Measurements from ENCODE around the gene LMF2.

LMF2 gene

DNA sequence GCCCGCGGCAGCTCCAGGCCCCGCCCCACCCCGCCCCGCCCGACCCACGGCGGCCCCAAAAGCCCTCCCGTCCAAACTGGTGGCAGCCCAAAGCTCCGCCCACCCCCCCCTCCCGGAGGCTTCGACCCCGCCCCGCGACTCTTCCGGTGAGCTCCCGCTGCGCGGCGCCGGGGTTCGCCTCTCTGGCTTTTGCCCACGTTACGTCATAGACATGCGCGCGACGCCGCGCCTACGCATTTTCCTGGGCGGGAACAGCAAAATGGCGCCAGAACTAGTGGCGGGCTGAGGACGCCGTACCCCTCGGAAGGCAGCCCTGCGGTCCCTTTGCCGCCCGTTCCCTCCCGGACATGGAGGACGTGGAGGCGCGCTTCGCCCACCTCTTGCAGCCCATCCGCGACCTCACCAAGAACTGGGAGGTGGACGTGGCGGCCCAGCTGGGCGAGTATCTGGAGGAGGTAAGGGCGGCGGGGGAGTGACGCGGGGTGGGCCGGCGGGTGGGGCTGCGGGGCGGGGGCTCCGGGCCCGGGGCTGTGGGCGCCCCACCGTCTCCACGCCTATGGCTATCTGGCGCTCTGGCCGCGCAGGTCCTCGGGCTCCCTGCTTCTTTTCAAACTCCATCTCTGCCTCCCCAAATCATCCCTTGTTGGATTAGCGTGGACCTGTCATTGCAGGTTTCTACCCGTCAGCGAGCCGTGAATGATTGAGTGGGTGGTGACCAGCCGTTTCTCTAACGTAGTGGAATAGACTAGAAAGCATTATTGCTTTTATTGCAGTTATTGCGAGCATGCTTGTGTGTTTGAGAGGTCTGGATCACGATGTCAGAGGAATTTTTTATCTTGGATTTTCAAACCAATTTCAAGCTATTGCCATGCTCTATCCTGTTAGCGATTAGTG is 736 bp upstream of the LMF2 start, which contains the start of gene NCAPH2 (continued):
- TF ChIP-seq, protein P1, sequence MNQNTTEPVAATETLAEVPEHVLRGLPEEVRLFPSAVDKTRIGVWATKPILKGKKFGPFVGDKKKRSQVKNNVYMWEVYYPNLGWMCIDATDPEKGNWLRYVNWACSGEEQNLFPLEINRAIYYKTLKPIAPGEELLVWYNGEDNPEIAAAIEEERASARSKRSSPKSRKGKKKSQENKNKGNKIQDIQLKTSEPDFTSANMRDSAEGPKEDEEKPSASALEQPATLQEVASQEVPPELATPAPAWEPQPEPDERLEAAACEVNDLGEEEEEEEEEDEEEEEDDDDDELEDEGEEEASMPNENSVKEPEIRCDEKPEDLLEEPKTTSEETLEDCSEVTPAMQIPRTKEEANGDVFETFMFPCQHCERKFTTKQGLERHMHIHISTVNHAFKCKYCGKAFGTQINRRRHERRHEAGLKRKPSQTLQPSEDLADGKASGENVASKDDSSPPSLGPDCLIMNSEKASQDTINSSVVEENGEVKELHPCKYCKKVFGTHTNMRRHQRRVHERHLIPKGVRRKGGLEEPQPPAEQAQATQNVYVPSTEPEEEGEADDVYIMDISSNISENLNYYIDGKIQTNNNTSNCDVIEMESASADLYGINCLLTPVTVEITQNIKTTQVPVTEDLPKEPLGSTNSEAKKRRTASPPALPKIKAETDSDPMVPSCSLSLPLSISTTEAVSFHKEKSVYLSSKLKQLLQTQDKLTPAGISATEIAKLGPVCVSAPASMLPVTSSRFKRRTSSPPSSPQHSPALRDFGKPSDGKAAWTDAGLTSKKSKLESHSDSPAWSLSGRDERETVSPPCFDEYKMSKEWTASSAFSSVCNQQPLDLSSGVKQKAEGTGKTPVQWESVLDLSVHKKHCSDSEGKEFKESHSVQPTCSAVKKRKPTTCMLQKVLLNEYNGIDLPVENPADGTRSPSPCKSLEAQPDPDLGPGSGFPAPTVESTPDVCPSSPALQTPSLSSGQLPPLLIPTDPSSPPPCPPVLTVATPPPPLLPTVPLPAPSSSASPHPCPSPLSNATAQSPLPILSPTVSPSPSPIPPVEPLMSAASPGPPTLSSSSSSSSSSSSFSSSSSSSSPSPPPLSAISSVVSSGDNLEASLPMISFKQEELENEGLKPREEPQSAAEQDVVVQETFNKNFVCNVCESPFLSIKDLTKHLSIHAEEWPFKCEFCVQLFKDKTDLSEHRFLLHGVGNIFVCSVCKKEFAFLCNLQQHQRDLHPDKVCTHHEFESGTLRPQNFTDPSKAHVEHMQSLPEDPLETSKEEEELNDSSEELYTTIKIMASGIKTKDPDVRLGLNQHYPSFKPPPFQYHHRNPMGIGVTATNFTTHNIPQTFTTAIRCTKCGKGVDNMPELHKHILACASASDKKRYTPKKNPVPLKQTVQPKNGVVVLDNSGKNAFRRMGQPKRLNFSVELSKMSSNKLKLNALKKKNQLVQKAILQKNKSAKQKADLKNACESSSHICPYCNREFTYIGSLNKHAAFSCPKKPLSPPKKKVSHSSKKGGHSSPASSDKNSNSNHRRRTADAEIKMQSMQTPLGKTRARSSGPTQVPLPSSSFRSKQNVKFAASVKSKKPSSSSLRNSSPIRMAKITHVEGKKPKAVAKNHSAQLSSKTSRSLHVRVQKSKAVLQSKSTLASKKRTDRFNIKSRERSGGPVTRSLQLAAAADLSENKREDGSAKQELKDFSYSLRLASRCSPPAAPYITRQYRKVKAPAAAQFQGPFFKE (tag by site-specific recombination; IDR thresholded peaks at IDR 0.05; ENCODE audit: borderline replicate concordance), result no peak
- TF ChIP-seq MYNN (tag by site-specific recombination; IDR thresholded peaks at IDR 0.05; ENCODE audit: borderline replicate concordance) (no peak), ZNF394 (tag by site-specific recombination; IDR thresholded peaks at IDR 0.05; ENCODE audit: borderline replicate concordance) (peak; percentile 54; the same call in 1 of the 2 replicates), ZNF658 (tag by site-specific recombination; IDR thresholded peaks at IDR 0.05) (no peak), BCL11A (tag by site-specific recombination; IDR thresholded peaks at IDR 0.05; ENCODE audit: low read depth) (no peak), ZNF335 (tag by site-specific recombination; conservative IDR thresholded peaks at IDR 0.05) (peak; percentile 72), OVOL3 (tag by site-specific recombination; IDR thresholded peaks at IDR 0.05) (no peak), ZNF571 (tag by site-specific recombination; IDR thresholded peaks at IDR 0.05) (no peak), ZFP69B (tag by site-specific recombination; IDR thresholded peaks at IDR 0.05) (peak; percentile 71; the same call in 1 of the 2 replicates), ZIC2 (tag by site-specific recombination; IDR thresholded peaks at IDR 0.05) (peak; percentile 64; the same call in 1 of the 2 replicates), ZNF514 (tag by site-specific recombination; IDR thresholded peaks at IDR 0.05) (no peak), ZNF174 (tag by site-specific recombination; IDR thresholded peaks at IDR 0.05) (no peak)
- TF ChIP-seq, protein P2, sequence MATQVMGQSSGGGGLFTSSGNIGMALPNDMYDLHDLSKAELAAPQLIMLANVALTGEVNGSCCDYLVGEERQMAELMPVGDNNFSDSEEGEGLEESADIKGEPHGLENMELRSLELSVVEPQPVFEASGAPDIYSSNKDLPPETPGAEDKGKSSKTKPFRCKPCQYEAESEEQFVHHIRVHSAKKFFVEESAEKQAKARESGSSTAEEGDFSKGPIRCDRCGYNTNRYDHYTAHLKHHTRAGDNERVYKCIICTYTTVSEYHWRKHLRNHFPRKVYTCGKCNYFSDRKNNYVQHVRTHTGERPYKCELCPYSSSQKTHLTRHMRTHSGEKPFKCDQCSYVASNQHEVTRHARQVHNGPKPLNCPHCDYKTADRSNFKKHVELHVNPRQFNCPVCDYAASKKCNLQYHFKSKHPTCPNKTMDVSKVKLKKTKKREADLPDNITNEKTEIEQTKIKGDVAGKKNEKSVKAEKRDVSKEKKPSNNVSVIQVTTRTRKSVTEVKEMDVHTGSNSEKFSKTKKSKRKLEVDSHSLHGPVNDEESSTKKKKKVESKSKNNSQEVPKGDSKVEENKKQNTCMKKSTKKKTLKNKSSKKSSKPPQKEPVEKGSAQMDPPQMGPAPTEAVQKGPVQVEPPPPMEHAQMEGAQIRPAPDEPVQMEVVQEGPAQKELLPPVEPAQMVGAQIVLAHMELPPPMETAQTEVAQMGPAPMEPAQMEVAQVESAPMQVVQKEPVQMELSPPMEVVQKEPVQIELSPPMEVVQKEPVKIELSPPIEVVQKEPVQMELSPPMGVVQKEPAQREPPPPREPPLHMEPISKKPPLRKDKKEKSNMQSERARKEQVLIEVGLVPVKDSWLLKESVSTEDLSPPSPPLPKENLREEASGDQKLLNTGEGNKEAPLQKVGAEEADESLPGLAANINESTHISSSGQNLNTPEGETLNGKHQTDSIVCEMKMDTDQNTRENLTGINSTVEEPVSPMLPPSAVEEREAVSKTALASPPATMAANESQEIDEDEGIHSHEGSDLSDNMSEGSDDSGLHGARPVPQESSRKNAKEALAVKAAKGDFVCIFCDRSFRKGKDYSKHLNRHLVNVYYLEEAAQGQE (tag by site-specific recombination; IDR thresholded peaks at IDR 0.05), result no peak
- TF ChIP-seq, protein P3, sequence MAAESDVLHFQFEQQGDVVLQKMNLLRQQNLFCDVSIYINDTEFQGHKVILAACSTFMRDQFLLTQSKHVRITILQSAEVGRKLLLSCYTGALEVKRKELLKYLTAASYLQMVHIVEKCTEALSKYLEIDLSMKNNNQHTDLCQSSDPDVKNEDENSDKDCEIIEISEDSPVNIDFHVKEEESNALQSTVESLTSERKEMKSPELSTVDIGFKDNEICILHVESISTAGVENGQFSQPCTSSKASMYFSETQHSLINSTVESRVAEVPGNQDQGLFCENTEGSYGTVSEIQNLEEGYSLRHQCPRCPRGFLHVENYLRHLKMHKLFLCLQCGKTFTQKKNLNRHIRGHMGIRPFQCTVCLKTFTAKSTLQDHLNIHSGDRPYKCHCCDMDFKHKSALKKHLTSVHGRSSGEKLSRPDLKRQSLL (tag by site-specific recombination; IDR thresholded peaks at IDR 0.05), result no peak
- TF ChIP-seq, protein P4, sequence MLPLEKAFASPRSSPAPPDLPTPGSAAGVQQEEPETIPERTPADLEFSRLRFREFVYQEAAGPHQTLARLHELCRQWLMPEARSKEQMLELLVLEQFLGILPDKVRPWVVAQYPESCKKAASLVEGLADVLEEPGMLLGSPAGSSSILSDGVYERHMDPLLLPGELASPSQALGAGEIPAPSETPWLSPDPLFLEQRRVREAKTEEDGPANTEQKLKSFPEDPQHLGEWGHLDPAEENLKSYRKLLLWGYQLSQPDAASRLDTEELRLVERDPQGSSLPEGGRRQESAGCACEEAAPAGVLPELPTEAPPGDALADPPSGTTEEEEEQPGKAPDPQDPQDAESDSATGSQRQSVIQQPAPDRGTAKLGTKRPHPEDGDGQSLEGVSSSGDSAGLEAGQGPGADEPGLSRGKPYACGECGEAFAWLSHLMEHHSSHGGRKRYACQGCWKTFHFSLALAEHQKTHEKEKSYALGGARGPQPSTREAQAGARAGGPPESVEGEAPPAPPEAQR (tag by site-specific recombination; IDR thresholded peaks at IDR 0.05), result peak; percentile 77; the same call in 1 of the 2 replicates
- TF ChIP-seq, protein P5, sequence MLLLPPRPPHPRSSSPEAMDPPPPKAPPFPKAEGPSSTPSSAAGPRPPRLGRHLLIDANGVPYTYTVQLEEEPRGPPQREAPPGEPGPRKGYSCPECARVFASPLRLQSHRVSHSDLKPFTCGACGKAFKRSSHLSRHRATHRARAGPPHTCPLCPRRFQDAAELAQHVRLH (tag by site-specific recombination; IDR thresholded peaks at IDR 0.05), result 0 out of 2 replicates have a peak, but pooled peaks have one; percentile 30
- TF ChIP-seq, protein P6, sequence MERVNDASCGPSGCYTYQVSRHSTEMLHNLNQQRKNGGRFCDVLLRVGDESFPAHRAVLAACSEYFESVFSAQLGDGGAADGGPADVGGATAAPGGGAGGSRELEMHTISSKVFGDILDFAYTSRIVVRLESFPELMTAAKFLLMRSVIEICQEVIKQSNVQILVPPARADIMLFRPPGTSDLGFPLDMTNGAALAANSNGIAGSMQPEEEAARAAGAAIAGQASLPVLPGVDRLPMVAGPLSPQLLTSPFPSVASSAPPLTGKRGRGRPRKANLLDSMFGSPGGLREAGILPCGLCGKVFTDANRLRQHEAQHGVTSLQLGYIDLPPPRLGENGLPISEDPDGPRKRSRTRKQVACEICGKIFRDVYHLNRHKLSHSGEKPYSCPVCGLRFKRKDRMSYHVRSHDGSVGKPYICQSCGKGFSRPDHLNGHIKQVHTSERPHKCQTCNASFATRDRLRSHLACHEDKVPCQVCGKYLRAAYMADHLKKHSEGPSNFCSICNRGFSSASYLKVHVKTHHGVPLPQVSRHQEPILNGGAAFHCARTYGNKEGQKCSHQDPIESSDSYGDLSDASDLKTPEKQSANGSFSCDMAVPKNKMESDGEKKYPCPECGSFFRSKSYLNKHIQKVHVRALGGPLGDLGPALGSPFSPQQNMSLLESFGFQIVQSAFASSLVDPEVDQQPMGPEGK (tag by site-specific recombination; IDR thresholded peaks at IDR 0.05), result peak; percentile 86
- TF ChIP-seq, protein P7, sequence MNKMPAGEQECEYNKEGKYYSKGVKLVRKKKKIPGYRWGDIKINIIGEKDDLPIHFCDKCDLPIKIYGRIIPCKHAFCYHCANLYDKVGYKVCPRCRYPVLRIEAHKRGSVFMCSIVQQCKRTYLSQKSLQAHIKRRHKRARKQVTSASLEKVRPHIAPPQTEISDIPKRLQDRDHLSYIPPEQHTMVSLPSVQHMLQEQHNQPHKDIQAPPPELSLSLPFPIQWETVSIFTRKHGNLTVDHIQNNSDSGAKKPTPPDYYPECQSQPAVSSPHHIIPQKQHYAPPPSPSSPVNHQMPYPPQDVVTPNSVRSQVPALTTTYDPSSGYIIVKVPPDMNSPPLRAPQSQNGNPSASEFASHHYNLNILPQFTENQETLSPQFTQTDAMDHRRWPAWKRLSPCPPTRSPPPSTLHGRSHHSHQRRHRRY (tag by site-specific recombination; IDR thresholded peaks at IDR 0.05), result no peak
- TF ChIP-seq, protein P8, sequence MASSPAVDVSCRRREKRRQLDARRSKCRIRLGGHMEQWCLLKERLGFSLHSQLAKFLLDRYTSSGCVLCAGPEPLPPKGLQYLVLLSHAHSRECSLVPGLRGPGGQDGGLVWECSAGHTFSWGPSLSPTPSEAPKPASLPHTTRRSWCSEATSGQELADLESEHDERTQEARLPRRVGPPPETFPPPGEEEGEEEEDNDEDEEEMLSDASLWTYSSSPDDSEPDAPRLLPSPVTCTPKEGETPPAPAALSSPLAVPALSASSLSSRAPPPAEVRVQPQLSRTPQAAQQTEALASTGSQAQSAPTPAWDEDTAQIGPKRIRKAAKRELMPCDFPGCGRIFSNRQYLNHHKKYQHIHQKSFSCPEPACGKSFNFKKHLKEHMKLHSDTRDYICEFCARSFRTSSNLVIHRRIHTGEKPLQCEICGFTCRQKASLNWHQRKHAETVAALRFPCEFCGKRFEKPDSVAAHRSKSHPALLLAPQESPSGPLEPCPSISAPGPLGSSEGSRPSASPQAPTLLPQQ (tag by site-specific recombination; IDR thresholded peaks at IDR 0.05), result peak; percentile 87
